ENCODE results near the gene C12orf76. TPM values are rescaled to one million over a fixed set of nuclear protein-coding genes. Genes with fewer than 3 reads are reported as not detected.
"Not testable (repeated sequence)": the region's sequence is repeated elsewhere in the genome, so short reads cannot be mapped to it uniquely, and the experiment has no call there.

Gene C12orf76
- total RNA-seq, 1 experiment from 2014 or later = 11.9 TPM

DNA sequence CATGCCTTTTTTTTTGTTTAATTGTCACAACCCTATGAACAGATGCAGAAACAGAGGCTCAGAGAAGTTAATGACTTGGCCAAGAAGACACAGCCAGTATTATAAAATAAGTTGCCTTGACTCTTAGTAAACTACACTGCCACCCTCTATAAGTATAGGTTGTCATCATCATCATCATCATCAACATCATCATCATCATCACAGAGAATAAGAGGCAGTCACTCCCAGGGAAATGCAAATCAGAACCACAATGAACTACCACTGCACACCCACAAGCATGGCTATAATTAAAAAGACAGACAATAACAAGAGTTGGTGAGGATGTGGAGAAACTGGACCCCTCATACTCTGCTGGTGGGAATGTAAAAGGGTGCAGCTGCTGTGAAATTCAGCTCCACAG, 23.2 kb upstream of the C12orf76 start:
- Mint-ChIP-seq H3K36me3 (ENCODE audit: insufficient read depth, unreplicated experiment) (no peaks in the 10 kb centered on the region), H3K27me3 (ENCODE audit: insufficient read depth, unreplicated experiment) (peaks cover 2% of the 10 kb centered on the region), H3K4me3 (ENCODE audit: unreplicated experiment) (no peak overlapping the region), H3K4me1 (ENCODE audit: low read depth, unreplicated experiment) (no peaks in the 10 kb centered on the region), H3K27ac (ENCODE audit: unreplicated experiment) (no peak overlapping the region), H3K9me3 (ENCODE audit: unreplicated experiment) (no peaks in the 10 kb centered on the region)
- POLR2A ChIA-PET = no interaction called here
- intact Hi-C loops (cut with micrococcal nuclease; ENCODE audit: unreplicated experiment) = no loop called here
- BruUV-seq (replicated peaks) = no TSS peak
- no peak overlapping the region for H3K4me3 ChIP-seq (ENCODE audit: low read depth, low read length)
- TF ChIP-seq CTCF (IDR thresholded peaks at IDR 0.05; ENCODE audit: insufficient read depth in 1 of 2, low read depth in 1 of 2, low read length in 1 of 2, severe bottlenecking in 1 of 2, unreplicated experiment in 1 of 2) = no peak
- no peak for DNase-seq
- no peaks in the 10 kb centered on the region for H3K4me1 ChIP-seq
- CTCF ChIA-PET = no interaction called here
- H3K27me3 ChIP-seq (replicated peaks; ENCODE audit: control insufficient read depth, insufficient read depth, low read length) = no peaks in the 10 kb centered on the region
- H3K9me3 ChIP-seq = no peaks in the 10 kb centered on the region
- no peaks in the 10 kb centered on the region for H3K36me3 ChIP-seq (ENCODE audit: control insufficient read depth, insufficient read depth, low read length)

- TF ChIP-seq CTCF (IDR thresholded peaks at IDR 0.05; ENCODE audit: insufficient read depth in 1 of 2, low read depth in 1 of 2, low read length in 1 of 2, severe bottlenecking in 1 of 2, unreplicated experiment in 1 of 2) = no peak
- Histone ChIP-seq H3K27me3 (replicated peaks; ENCODE audit: control insufficient read depth, insufficient read depth, low read length) (no peaks in the 10 kb centered on the region), H3K36me3 (ENCODE audit: control insufficient read depth, insufficient read depth, low read length) (no peaks in the 10 kb centered on the region), H3K4me3 (ENCODE audit: low read depth, low read length) (no peak overlapping the region), H3K9me3 (no peaks in the 10 kb centered on the region), H3K4me1 (no peaks in the 10 kb centered on the region)
- CTCF ChIA-PET = no interaction called here
- intact Hi-C loops (cut with micrococcal nuclease; ENCODE audit: unreplicated experiment) = no loop called here
- H3K4me3 Mint-ChIP-seq (ENCODE audit: unreplicated experiment) = no peak overlapping the region
- POLR2A ChIA-PET = no interaction called here
- H3K27me3 Mint-ChIP-seq (ENCODE audit: insufficient read depth, unreplicated experiment) = peaks cover 5% of the 10 kb centered on the region
- DNase-seq = no peak
- H3K4me1 Mint-ChIP-seq (ENCODE audit: low read depth, unreplicated experiment) = no peaks in the 10 kb centered on the region
- H3K36me3 Mint-ChIP-seq (ENCODE audit: insufficient read depth, unreplicated experiment) = no peaks in the 10 kb centered on the region
- no TSS peak for BruUV-seq (replicated peaks)
- no peaks in the 10 kb centered on the region for H3K9me3 Mint-ChIP-seq (ENCODE audit: unreplicated experiment)
- no peak overlapping the region for H3K27ac Mint-ChIP-seq (ENCODE audit: unreplicated experiment)
These were observed 20.3 kb upstream of the C12orf76 start for GRCh38 chr12:110068654-110069053.

- BruUV-seq (replicated peaks); H3K4me1 Mint-ChIP-seq (ENCODE audit: low read depth, unreplicated experiment); H3K9me3 ChIP-seq; H3K4me3 Mint-ChIP-seq (ENCODE audit: unreplicated experiment); H3K27me3 ChIP-seq (replicated peaks; ENCODE audit: control insufficient read depth, insufficient read depth, low read length); H3K36me3 Mint-ChIP-seq (ENCODE audit: insufficient read depth, unreplicated experiment); H3K27ac Mint-ChIP-seq (ENCODE audit: unreplicated experiment); H3K27me3 Mint-ChIP-seq (ENCODE audit: insufficient read depth, unreplicated experiment); POLR2A ChIA-PET; H3K9me3 Mint-ChIP-seq (ENCODE audit: unreplicated experiment); CTCF ChIA-PET; H3K4me3 ChIP-seq (ENCODE audit: low read depth, low read length); intact Hi-C loops (cut with micrococcal nuclease; ENCODE audit: unreplicated experiment); DNase-seq; H3K4me1 ChIP-seq; H3K36me3 ChIP-seq (ENCODE audit: control insufficient read depth, insufficient read depth, low read length): not testable (repeated sequence)
These were observed 19.8 kb upstream of the C12orf76 start for GRCh38 chr12:110068115-110068514.

GRCh38 chr12:110067531-110067930, 19.2 kb upstream of the C12orf76 start:
- H3K4me1 ChIP-seq = no peaks in the 10 kb centered on the region
- Mint-ChIP-seq H3K27ac (ENCODE audit: unreplicated experiment) (no peak overlapping the region), H3K4me1 (ENCODE audit: low read depth, unreplicated experiment) (no peaks in the 10 kb centered on the region), H3K9me3 (ENCODE audit: unreplicated experiment) (no peaks in the 10 kb centered on the region), H3K4me3 (ENCODE audit: unreplicated experiment) (no peak overlapping the region), H3K36me3 (ENCODE audit: insufficient read depth, unreplicated experiment) (no peaks in the 10 kb centered on the region), H3K27me3 (ENCODE audit: insufficient read depth, unreplicated experiment) (peaks cover 2% of the 10 kb centered on the region)
- H3K36me3 ChIP-seq (ENCODE audit: control insufficient read depth, insufficient read depth, low read length) = no peaks in the 10 kb centered on the region
- H3K4me3 ChIP-seq (ENCODE audit: low read depth, low read length) = no peak overlapping the region
- no peak for TF ChIP-seq CTCF (IDR thresholded peaks at IDR 0.05; ENCODE audit: insufficient read depth in 1 of 2, low read depth in 1 of 2, low read length in 1 of 2, severe bottlenecking in 1 of 2, unreplicated experiment in 1 of 2)
- BruUV-seq (replicated peaks) = no TSS peak
- POLR2A ChIA-PET = no interaction called here
- H3K9me3 ChIP-seq = no peaks in the 10 kb centered on the region
- no peak for DNase-seq
- no peaks in the 10 kb centered on the region for H3K27me3 ChIP-seq (replicated peaks; ENCODE audit: control insufficient read depth, insufficient read depth, low read length)
- CTCF ChIA-PET = no interaction called here
- intact Hi-C loops (cut with micrococcal nuclease; ENCODE audit: unreplicated experiment) = no loop called here

Data from Caco-2 (cell line).